Mesenteric fat pad (tissue), 1 donor: Measurements from ENCODE around the gene NCOA5. TPM values are rescaled to one million over a fixed set of nuclear protein-coding genes. Genes with fewer than 3 reads are reported as not detected.

ENCODE experiments used
- DNase-seq: peaks from one replicate; pipeline ENCODE4 v3.0.0-alpha.2; 2020; ENCODE audit warnings: low spot score
- total RNA-seq: library from RNA; stranded (reverse); fragmentation: NEBNext Ultra II Directional; extraction: Animal tissue kit (Norgen Biotek cat#: 25700); gene quantifications from one replicate; pipeline ENCODE4 v1.2.1, GENCODE V29; 2021
- donor health status: DM: yes; HTN: yes; CAD: no.

NCOA5 gene
- total RNA-seq, 1 donor from 2014 or later, result 23.3 TPM

GRCh38 chr20:46044896-46045295, 44.9 kb downstream of the NCOA5 start:
- no peak for DNase-seq

GRCh38 chr20:46043556-46043955, 46.2 kb downstream of the NCOA5 start:
- DNase-seq, result no peak

GRCh38 chr20:46040902-46041535, 48.7 kb downstream of the NCOA5 start:
- DNase-seq, result no peak

GRCh38 chr20:46037036-46037435, 52.7 kb downstream of the NCOA5 start:
- no peak for DNase-seq

GRCh38 chr20:46036370-46036769, 53.4 kb downstream of the NCOA5 start:
- no peak for DNase-seq

- no peak for DNase-seq
Observed at GRCh38 chr20:46035713-46036112, 54.0 kb downstream of the NCOA5 start.

GRCh38 chr20:46035253-46035652, 54.5 kb downstream of the NCOA5 start:
- no peak for DNase-seq

GRCh38 chr20:46034039-46034438, 55.7 kb downstream of the NCOA5 start:
- no peak for DNase-seq

- no peak for DNase-seq
Observed at GRCh38 chr20:46031701-46032254, 58.0 kb downstream of the NCOA5 start.

GRCh38 chr20:46031014-46031569, 58.7 kb downstream of the NCOA5 start:
- DNase-seq, result no peak

- DNase-seq, result no peak
Observed at GRCh38 chr20:46030284-46031013, 59.3 kb downstream of the NCOA5 start.

GRCh38 chr20:46028772-46029371, 60.9 kb downstream of the NCOA5 start, which contains the start of gene SLC12A5:
Gene SLC12A5, plus strand, starts transcription at chr20:46029215. Its CDS starts 130 bp downstream, at chr20:46029345.
- DNase-seq, result no peak

- DNase-seq, result no peak
Observed at GRCh38 chr20:46028110-46028509, 61.7 kb downstream of the NCOA5 start.

GRCh38 chr20:46027245-46027853, 62.4 kb downstream of the NCOA5 start:
- DNase-seq, result no peak

- no peak for DNase-seq
Observed at GRCh38 chr20:46025376-46025783, 64.4 kb downstream of the NCOA5 start.

- DNase-seq, result no peak
Observed at GRCh38 chr20:46023999-46024398, 65.8 kb downstream of the NCOA5 start.

GRCh38 chr20:46023148-46023484, 66.6 kb downstream of the NCOA5 start:
- no peak for DNase-seq

GRCh38 chr20:46022411-46023147, 67.2 kb downstream of the NCOA5 start:
- DNase-seq, result no peak

- no peak for DNase-seq
Observed at GRCh38 chr20:46021361-46022359, 68.1 kb downstream of the NCOA5 start.
